Activated naive CD8-positive, alpha-beta T cell (primary cell): Measurements from ENCODE around the gene GK2.

ENCODE experiments used
- H3K27ac Mint-ChIP-seq: one replicate; pipeline ENCODE4 v1.8.0; 2021; ENCODE audit warnings: mixed read lengths
- H3K27me3 Mint-ChIP-seq: one replicate; pipeline ENCODE4 v1.8.0; 2021; ENCODE audit warnings: mixed read lengths
- H3K36me3 Mint-ChIP-seq: one replicate; pipeline ENCODE4 v1.8.0; 2021; ENCODE audit warnings: mixed read lengths
- H3K4me1 Mint-ChIP-seq: one replicate; pipeline ENCODE4 v1.8.0; 2021; ENCODE audit warnings: low read depth, mixed read lengths
- H3K4me3 Mint-ChIP-seq: one replicate; pipeline ENCODE4 v1.8.0; 2021; ENCODE audit warnings: mild to moderate bottlenecking, mixed read lengths
- H3K9me3 Mint-ChIP-seq: one replicate; pipeline ENCODE4 v1.8.0; 2021; ENCODE audit warnings: low read depth, mixed read lengths

The GK2 gene

DNA sequence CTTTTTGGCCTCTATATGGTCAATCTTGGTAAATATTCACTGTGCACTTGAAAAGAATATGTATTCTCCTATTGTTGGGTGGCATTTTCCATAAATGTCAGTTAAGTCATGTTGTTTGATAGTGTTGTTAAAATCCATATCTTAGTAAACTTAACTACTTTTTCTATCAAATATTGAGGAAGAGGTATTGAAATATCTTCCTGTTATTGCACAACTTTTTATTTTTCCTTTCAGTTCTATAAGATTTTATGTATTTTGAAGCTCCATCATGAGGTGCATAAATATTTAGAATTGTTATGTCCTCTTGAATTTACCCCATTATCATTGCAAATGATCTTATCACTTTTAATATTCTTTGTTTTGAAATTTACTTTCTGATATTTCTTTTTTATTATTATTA is 3.4 kb downstream of the GK2 start:
- no peaks in the 10 kb centered on the region for H3K27me3 Mint-ChIP-seq
- H3K9me3 Mint-ChIP-seq: no peaks in the 10 kb centered on the region
- no peaks in the 10 kb centered on the region for H3K36me3 Mint-ChIP-seq
- H3K27ac Mint-ChIP-seq: no peak overlapping the region
- H3K4me3 Mint-ChIP-seq: no peak overlapping the region
- no peaks in the 10 kb centered on the region for H3K4me1 Mint-ChIP-seq

DNA sequence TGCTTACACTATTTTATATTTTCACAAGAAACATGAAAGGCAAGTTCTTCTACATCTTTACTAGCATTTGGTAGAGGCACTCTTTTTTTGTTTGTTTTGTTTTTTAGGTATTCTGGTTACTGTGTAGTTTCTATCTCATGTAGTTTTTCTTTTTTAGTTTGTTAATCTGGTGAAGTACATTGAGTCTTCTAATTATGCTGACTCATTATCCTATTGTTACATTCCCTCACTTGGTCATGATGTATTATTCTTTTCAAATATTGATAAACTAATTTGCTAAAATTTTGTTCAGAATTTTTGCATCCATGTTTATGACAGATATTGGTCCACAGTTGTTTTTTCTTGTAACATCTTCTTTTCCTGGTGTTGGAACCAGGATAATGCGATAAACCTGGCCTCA is 4.7 kb downstream of the GK2 start:
- Mint-ChIP-seq H3K9me3 (no peaks in the 10 kb centered on the region), H3K4me3 (no peak overlapping the region), H3K36me3 (no peaks in the 10 kb centered on the region), H3K27ac (no peak overlapping the region), H3K27me3 (no peaks in the 10 kb centered on the region), H3K4me1 (no peaks in the 10 kb centered on the region)

DNA sequence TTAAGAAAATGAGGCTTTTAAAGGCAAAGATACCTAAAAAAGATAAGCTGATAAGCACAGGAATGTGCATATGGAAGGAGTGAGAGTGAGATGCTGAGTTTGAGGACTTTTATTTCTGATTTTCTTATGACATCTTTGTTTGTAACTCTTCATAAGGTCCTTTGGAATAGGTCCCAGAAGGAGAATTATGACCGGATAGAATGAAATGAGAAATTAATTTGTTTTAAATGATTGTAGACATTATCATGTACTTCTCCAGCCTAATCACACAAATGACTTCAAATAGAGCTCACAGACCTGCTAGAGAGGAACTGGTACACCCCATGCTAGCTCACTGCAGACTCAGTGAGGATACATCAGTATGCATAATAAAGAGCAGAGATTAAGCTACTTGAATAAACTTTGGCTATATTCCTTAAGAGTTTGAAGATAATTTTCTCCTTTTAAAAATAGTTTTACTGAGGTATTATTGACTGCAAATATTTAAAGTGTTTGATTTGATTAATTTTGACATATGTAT is 5.6 kb downstream of the GK2 start:
- Mint-ChIP-seq H3K4me3 (no peak overlapping the region), H3K27ac (no peak overlapping the region)

DNA sequence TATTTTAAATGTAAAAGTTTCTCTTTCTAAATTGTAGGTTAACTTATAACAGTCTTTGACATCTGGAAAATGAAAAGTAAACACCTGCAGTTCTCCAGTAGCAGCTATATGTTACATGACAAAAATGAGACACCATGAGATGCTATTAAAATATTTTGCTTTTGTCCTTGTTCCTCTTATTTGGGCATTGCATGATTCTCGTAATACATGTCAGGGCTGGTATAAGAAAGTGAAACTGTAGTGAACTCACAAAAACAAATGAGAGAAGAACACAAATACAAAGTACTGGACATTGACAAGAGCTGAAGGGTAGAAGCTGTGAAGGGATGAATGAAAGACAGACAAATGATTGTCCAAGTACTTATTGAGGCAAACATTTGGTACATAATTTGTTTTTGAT is 9.0 kb downstream of the GK2 start:
- Mint-ChIP-seq H3K27ac (no peak overlapping the region), H3K27me3 (no peaks in the 10 kb centered on the region), H3K4me3 (no peak overlapping the region), H3K9me3 (no peaks in the 10 kb centered on the region), H3K36me3 (no peaks in the 10 kb centered on the region), H3K4me1 (no peaks in the 10 kb centered on the region)

More for the DNA sequence above, 5.6 kb downstream of the GK2 start:
- H3K27me3 Mint-ChIP-seq: no peaks in the 10 kb centered on the region
- no peaks in the 10 kb centered on the region for H3K36me3 Mint-ChIP-seq
- H3K9me3 Mint-ChIP-seq: no peaks in the 10 kb centered on the region
- no peaks in the 10 kb centered on the region for H3K4me1 Mint-ChIP-seq

DNA sequence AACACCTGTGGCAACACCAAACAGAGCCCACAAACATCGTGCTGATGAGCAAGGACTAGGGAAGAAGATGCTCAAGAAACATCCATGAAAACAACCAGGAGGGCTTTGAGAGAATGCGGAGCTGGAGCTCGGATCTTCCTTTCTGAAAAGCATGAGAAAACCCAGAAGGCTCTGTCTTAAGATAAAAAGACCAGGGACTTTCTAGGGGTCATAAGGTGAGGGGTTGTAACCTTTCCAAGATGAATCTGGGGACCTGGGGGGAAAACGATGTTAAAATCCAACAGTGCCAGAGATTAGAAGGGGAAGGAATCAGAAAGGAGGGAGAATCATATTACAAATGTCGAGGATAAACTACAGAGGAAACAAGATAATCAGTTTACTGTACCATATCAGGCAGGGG is 10.1 kb downstream of the GK2 start:
- H3K4me1 Mint-ChIP-seq: no peaks in the 10 kb centered on the region
- no peaks in the 10 kb centered on the region for H3K36me3 Mint-ChIP-seq
- H3K4me3 Mint-ChIP-seq: no peak overlapping the region
- no peaks in the 10 kb centered on the region for H3K27me3 Mint-ChIP-seq
- H3K9me3 Mint-ChIP-seq: no peaks in the 10 kb centered on the region
- no peak overlapping the region for H3K27ac Mint-ChIP-seq

DNA sequence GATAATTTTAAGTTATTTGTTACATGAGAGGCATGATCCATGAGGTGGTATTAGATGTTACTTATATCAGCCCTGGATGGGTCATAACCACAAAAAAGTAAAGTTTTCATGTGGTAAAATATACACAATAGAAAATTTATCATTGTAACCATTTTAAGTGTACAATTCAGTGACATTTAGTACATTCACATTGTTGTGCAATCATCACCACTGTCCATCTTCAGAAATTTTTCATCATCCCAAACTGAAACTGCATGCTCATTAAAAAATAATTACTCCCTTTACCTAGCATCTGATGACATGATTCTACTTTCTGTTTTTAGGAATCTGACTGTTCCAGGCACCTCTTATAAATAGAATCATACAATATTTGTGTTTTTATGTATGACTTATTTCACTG is 11.2 kb downstream of the GK2 start:
- H3K4me3 Mint-ChIP-seq: no peak overlapping the region
- H3K27me3 Mint-ChIP-seq: no peaks in the 10 kb centered on the region
- no peaks in the 10 kb centered on the region for H3K9me3 Mint-ChIP-seq
- H3K27ac Mint-ChIP-seq: no peak overlapping the region
- no peaks in the 10 kb centered on the region for H3K36me3 Mint-ChIP-seq
- H3K4me1 Mint-ChIP-seq: no peaks in the 10 kb centered on the region

DNA sequence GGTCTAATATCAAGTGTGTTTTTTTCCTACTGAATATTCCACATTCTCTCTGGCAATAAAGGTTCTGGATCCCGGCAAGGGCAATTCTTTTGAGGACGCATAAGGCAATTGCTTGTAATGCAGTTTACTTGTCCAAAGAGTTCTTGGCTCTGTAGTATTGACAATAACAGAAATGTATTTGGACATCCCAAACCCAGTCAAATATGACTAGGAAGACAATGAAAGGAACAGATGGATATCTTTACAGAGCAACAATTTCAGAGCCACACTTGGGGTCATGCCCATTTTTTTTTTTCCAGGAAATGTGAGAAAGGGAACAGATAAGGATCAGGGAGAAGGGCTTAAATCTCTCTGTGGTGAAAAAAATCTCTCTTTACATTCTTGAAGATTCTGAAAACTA is 12.2 kb downstream of the GK2 start:
- Mint-ChIP-seq H3K27me3 (no peaks in the 10 kb centered on the region), H3K4me3 (no peak overlapping the region), H3K27ac (no peak overlapping the region), H3K9me3 (no peaks in the 10 kb centered on the region), H3K4me1 (no peaks in the 10 kb centered on the region), H3K36me3 (no peaks in the 10 kb centered on the region)

DNA sequence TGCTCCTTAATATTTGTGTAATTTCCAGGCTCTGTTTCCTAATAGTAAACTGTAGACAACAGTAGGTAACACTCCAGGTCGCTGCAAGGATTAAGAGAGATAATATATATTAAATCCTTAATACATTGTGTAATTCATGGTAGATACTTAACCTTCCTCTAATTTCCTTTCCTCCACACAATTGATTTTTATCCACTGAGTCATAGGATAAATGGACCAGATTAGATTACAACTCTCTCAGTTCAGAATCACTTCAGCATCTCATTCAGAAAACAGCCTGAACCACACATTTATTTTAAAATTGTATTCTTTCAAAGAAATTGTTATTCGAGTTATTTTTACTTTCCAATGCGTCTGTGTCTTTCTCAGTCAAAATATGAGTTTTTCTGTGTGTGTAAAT is 17.1 kb downstream of the GK2 start:
- Mint-ChIP-seq H3K4me3 (no peak overlapping the region), H3K4me1 (no peaks in the 10 kb centered on the region), H3K27ac (no peak overlapping the region), H3K27me3 (no peaks in the 10 kb centered on the region), H3K36me3 (no peaks in the 10 kb centered on the region), H3K9me3 (no peaks in the 10 kb centered on the region)

DNA sequence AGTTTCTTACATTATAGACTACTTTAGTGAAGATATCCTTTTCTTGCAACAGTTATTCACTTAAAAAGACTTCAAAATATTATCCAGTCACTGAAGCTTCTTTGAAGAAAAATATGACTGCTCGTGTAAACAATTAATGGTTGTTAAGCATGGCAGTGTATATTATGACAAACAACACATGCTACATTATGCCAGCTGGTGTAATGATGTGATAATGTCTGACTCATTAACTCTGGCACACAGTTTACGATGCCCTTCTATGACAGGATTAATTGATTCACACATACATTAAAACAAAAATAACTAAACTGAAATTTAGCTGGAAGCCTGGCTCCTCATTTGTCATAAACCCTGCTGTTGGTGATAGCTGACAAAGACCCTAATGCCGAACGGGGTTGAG is 22.4 kb downstream of the GK2 start:
- Mint-ChIP-seq H3K4me3 (no peak overlapping the region), H3K4me1 (no peaks in the 10 kb centered on the region), H3K9me3 (no peaks in the 10 kb centered on the region), H3K27ac (no peak overlapping the region), H3K27me3 (no peaks in the 10 kb centered on the region), H3K36me3 (no peaks in the 10 kb centered on the region)

DNA sequence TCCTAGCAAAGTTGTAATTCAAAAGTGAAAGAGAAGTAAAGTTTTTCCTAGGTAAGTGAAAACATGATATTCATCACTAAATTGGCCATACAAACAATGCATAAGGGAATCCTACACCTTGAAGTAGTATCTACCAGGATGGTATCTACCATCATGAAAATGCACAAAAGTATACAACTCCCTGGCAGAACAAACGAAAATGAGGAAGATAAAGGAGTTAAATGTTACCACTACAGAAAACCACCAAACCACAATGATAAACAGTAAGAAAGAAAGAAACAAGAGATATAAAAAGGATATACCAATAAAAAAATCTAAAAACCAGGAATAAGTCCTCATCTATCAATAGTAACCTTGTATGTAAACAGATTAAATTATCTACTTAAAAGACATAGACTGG is 26.9 kb downstream of the GK2 start:
- Mint-ChIP-seq H3K27ac (no peak overlapping the region), H3K36me3 (no peaks in the 10 kb centered on the region), H3K4me1 (no peaks in the 10 kb centered on the region), H3K4me3 (no peak overlapping the region), H3K9me3 (no peaks in the 10 kb centered on the region), H3K27me3 (peaks cover 4% of the 10 kb centered on the region)

DNA sequence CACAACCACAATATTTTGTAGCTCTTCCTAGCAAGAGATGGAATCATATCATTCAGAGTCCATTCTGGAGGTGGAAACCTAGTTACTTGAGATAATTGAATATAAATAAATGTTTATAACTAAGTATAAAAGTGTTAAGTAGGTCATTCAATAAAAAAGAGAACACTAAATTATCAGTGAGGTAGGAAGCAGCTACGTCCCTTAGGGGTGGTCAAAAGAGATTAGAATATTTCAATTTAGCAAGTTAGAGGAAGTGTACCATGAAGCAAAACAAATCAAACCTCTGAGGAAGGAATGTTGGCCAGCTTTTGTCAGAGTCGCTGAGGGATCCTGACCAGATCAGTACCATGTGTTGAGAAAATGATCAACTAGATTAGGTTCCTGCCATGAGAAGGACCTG is 38.0 kb downstream of the GK2 start:
- no peaks in the 10 kb centered on the region for H3K36me3 Mint-ChIP-seq
- no peaks in the 10 kb centered on the region for H3K4me1 Mint-ChIP-seq

DNA sequence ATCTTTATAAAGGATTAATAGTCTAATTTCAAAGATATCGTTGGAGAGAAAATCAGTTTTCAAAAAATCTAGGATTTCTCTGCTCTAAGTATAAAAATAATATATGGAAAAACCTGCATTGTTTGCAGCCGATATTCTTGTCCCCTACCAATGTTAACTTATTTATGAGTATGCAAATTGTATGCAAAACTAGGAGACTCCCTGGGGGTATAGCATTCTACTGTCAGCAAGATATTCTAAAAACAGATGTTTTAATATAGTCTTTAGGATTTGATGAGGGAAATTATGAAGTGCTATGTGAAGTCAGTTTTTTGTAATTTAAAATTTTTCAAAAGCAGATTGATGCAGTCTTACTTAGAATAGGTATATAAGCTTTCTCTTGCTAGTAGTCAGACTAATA is 40.9 kb downstream of the GK2 start:
- H3K4me1 Mint-ChIP-seq: no peaks in the 10 kb centered on the region
- H3K9me3 Mint-ChIP-seq: no peaks in the 10 kb centered on the region
- no peak overlapping the region for H3K4me3 Mint-ChIP-seq
- no peaks in the 10 kb centered on the region for H3K36me3 Mint-ChIP-seq
- H3K27ac Mint-ChIP-seq: no peak overlapping the region
- no peaks in the 10 kb centered on the region for H3K27me3 Mint-ChIP-seq

More for the DNA sequence above, 38.0 kb downstream of the GK2 start:
- Mint-ChIP-seq H3K4me3 (no peak overlapping the region), H3K27me3 (no peaks in the 10 kb centered on the region), H3K9me3 (no peaks in the 10 kb centered on the region), H3K27ac (no peak overlapping the region)

DNA sequence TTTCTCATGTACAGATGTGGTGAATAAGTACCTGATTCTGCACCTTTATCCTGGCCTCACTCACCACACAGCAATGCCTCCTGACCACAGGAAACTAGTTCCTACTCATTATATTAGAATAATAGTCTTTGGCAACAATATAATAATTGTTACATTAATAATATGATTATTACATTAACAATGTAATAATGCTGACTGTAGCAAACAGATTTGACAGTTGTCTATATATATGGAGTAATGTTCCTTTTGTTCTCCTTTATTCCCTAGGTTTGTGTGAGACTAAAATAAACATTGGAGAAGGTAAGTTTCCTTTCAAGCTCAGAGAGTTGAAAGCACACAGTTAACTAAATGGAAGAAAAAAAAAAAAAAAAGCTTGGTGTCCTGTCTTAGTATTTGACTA is 41.6 kb downstream of the GK2 start:
- Mint-ChIP-seq H3K9me3 (no peaks in the 10 kb centered on the region), H3K36me3 (no peaks in the 10 kb centered on the region), H3K27me3 (no peaks in the 10 kb centered on the region), H3K4me3 (no peak overlapping the region), H3K4me1 (no peaks in the 10 kb centered on the region), H3K27ac (no peak overlapping the region)

DNA sequence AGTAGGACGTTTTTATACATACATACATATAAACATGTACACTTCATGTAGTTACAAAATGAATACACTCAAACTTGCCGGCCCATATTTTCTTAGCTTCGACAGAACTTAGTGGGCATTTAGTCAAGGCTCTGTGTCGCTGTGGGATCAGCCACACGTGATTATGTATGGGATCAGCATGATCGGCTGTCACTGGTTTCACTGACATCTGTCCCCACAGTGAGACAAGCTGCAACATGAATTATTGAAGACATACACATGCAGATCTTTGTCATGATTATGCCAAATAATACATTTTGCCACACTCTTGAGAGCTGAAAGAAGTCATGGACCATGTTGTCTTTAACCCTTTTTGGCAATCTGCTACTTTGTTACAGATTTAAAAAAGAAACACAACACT is 44.0 kb downstream of the GK2 start:
- no peak overlapping the region for H3K27ac Mint-ChIP-seq
- no peaks in the 10 kb centered on the region for H3K27me3 Mint-ChIP-seq
- no peaks in the 10 kb centered on the region for H3K36me3 Mint-ChIP-seq
- H3K4me3 Mint-ChIP-seq: no peak overlapping the region
- H3K4me1 Mint-ChIP-seq: no peaks in the 10 kb centered on the region
- no peaks in the 10 kb centered on the region for H3K9me3 Mint-ChIP-seq

DNA sequence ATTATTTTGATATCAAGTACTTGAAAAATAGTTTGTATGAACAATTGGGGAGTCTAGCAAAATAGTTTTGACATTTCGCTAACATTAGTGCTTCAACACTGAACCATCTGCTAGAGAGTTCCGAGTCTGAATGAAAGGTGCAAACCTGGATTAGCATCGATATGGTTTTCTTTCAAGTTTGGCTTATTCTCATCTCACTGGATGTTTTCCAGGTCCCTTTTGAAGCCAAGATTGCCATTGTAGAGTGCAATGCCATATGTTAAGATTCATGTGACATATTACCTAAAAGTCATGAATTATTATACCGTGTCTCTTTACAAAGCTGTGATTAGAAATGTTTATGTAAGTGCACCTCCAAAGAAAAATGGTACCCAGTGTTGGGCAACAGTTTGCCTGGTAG is 45.4 kb downstream of the GK2 start:
- no peak overlapping the region for H3K4me3 Mint-ChIP-seq
- no peaks in the 10 kb centered on the region for H3K9me3 Mint-ChIP-seq
- H3K4me1 Mint-ChIP-seq: no peaks in the 10 kb centered on the region
- H3K27ac Mint-ChIP-seq: no peak overlapping the region
- H3K27me3 Mint-ChIP-seq: no peaks in the 10 kb centered on the region
- no peaks in the 10 kb centered on the region for H3K36me3 Mint-ChIP-seq

DNA sequence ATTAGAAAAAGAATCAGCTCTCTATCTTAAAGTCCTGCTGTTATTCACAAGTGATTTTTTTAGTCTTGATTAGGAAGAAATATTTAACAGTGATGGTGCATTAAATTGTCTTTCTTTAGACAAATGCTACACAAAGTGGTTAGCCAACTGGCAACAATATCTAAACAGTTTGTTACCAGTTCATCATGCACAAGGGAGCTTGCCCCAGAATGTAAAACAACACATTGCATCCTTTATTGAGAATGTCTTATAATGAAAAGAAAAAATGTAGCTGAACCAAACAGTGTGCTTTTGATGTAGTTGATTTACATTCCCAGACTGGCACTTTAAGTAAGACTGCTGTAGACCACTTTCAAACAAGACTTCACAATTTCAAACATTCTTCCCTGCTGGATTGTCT is 48.0 kb downstream of the GK2 start:
- Mint-ChIP-seq H3K36me3 (no peaks in the 10 kb centered on the region), H3K27ac (no peak overlapping the region), H3K4me3 (no peak overlapping the region), H3K27me3 (no peaks in the 10 kb centered on the region), H3K4me1 (no peaks in the 10 kb centered on the region), H3K9me3 (no peaks in the 10 kb centered on the region)

DNA sequence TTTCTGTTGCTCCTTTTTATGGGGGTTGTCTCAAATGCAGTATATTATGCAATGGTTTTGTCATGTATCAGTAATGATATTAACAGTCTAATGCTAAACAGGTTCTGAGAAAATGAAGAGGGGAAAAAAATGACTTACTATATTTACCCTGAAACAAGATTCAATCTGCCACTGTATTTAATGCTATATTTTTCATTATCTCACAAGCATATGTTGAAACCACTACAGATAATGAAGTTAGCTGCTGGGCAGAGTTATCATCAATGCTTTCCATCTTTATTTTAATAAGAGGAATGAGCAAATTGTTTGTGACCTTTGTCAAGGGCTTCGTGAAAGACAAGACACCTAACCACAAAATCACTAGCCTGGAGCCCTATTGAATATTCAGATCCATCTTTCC is 49.6 kb downstream of the GK2 start:
- Mint-ChIP-seq H3K27ac (no peak overlapping the region), H3K9me3 (no peaks in the 10 kb centered on the region), H3K4me3 (no peak overlapping the region), H3K27me3 (no peaks in the 10 kb centered on the region), H3K36me3 (no peaks in the 10 kb centered on the region), H3K4me1 (no peaks in the 10 kb centered on the region)
